Measurements from ENCODE around the gene HYAL4. TPM values are rescaled to one million over a fixed set of nuclear protein-coding genes. Genes with fewer than 3 reads are reported as not detected.
"Not testable (repeated sequence)": the region's sequence is repeated elsewhere in the genome, so short reads cannot be mapped to it uniquely, and the experiment has no call there.

HYAL4 gene
- total RNA-seq, 2 donors from 2014 or later = not detected

GRCh38 chr7:123816916-123817315 lies 28.1 kb upstream of the HYAL4 start:
- DNase-seq = no peak
- no peaks in the 10 kb centered on the region for H3K36me3 ChIP-seq (replicated peaks in 1 of 2; ENCODE audit: insufficient read depth in 1 of 2, low read depth in 2 of 2)

GRCh38 chr7:123819001-123819400 lies 26.0 kb upstream of the HYAL4 start:
- no peak for ATAC-seq
- no peaks in the 10 kb centered on the region for H3K36me3 ChIP-seq (replicated peaks in 1 of 2; ENCODE audit: insufficient read depth in 1 of 2, low read depth in 2 of 2)
- no peak for DNase-seq
- H3K27ac ChIP-seq = no peak overlapping the region
- intact Hi-C loops (cut with DNase I) = no loop called here
- TF ChIP-seq POLR2A (IDR thresholded peaks at IDR 0.05) = no peak
- no peak for TF ChIP-seq CTCF (IDR thresholded peaks at IDR 0.05)
- no peaks in the 10 kb centered on the region for H3K4me1 ChIP-seq
- H3K27me3 ChIP-seq = no peaks in the 10 kb centered on the region
- 37 to 41% methylated on average over 4 of the region's 4 CpGs for WGBS, 2 donors
- H3K9me3 ChIP-seq = no peaks in the 10 kb centered on the region
- no peak overlapping the region for H3K4me3 ChIP-seq

More at GRCh38 chr7:123816916-123817315, 28.1 kb upstream of the HYAL4 start:
- intact Hi-C loops (cut with DNase I) = no loop called here
- no peak overlapping the region for H3K27ac ChIP-seq
- ATAC-seq = no peak
- H3K9me3 ChIP-seq = no peaks in the 10 kb centered on the region
- WGBS, 2 donors = 80 to 84% methylated on average over 3 of the region's 3 CpGs
- TF ChIP-seq CTCF (IDR thresholded peaks at IDR 0.05) = no peak
- TF ChIP-seq POLR2A (IDR thresholded peaks at IDR 0.05) = no peak
- no peaks in the 10 kb centered on the region for H3K4me1 ChIP-seq
- H3K4me3 ChIP-seq = no peak overlapping the region
- no peaks in the 10 kb centered on the region for H3K27me3 ChIP-seq

- ATAC-seq; intact Hi-C loops (cut with DNase I); H3K4me1 ChIP-seq; DNase-seq; H3K27ac ChIP-seq; H3K27me3 ChIP-seq; H3K9me3 ChIP-seq; H3K4me3 ChIP-seq; H3K36me3 ChIP-seq (replicated peaks in 1 of 2; ENCODE audit: insufficient read depth in 1 of 2, low read depth in 2 of 2): not testable (repeated sequence)
- 88 to 93% methylated on average over 4 of the region's 4 CpGs for WGBS, 2 donors
Observed at GRCh38 chr7:123819795-123820194, 25.2 kb upstream of the HYAL4 start.

GRCh38 chr7:123820864-123821263 lies 24.1 kb upstream of the HYAL4 start:
- intact Hi-C loops (cut with DNase I) = no loop called here
- Histone ChIP-seq H3K9me3 (no peaks in the 10 kb centered on the region), H3K27ac (no peak overlapping the region), H3K4me1 (peaks cover 8% of the 10 kb centered on the region), H3K36me3 (replicated peaks in 1 of 2; ENCODE audit: insufficient read depth in 1 of 2, low read depth in 2 of 2) (no peaks in the 10 kb centered on the region), H3K27me3 (no peaks in the 10 kb centered on the region), H3K4me3 (no peak overlapping the region)
- DNase-seq (no peak), ATAC-seq (no peak)
- 82 to 83% methylated on average over 2 of the region's 2 CpGs for WGBS, 2 donors
- TF ChIP-seq CTCF (IDR thresholded peaks at IDR 0.05) = no peak
- TF ChIP-seq POLR2A (IDR thresholded peaks at IDR 0.05) = no peak

GRCh38 chr7:123821320-123821719 lies 23.6 kb upstream of the HYAL4 start:
- Histone ChIP-seq H3K36me3 (replicated peaks in 1 of 2; ENCODE audit: insufficient read depth in 1 of 2, low read depth in 2 of 2) (no peaks in the 10 kb centered on the region), H3K9me3 (no peaks in the 10 kb centered on the region), H3K4me3 (no peak overlapping the region), H3K27me3 (no peaks in the 10 kb centered on the region), H3K27ac (no peak overlapping the region), H3K4me1 (peaks cover 8% of the 10 kb centered on the region)
- intact Hi-C loops (cut with DNase I) = no loop called here
- no peak for DNase-seq
- no peak for ATAC-seq
- WGBS, 2 donors = 87 to 91% methylated on average over 1 of the region's 1 CpG
- TF ChIP-seq POLR2A (IDR thresholded peaks at IDR 0.05) (no peak), CTCF (IDR thresholded peaks at IDR 0.05) (no peak)

All from body of pancreas (tissue), 4 donors.